GM18867 (cell line): ENCODE data around the gene SLC27A6.

ENCODE experiments used
- ATAC-seq: cut with Tn5 transposase; IDR thresholded peaks from one replicate; pipeline ENCODE4 v1.9.1; 2021; ENCODE audit warnings: mild to moderate bottlenecking, moderate library complexity; ENCODE audit not compliant: unreplicated experiment

Gene SLC27A6

GRCh38 chr5:129063483-129064113 is 98.3 kb downstream of the SLC27A6 start:
- no peak for ATAC-seq

- ATAC-seq: no peak
These were observed 100.4 kb downstream of the SLC27A6 start for GRCh38 chr5:129065721-129066120.

- ATAC-seq: no peak
These were observed 102.5 kb downstream of the SLC27A6 start for GRCh38 chr5:129067745-129068144.

- ATAC-seq: peak; percentile 92
These were observed 104.0 kb downstream of the SLC27A6 start for GRCh38 chr5:129069292-129069691.

GRCh38 chr5:129073111-129073510 is 107.8 kb downstream of the SLC27A6 start:
- no peak for ATAC-seq

GRCh38 chr5:129074903-129075302 is 109.6 kb downstream of the SLC27A6 start:
- ATAC-seq: no peak

- no peak for ATAC-seq
These were observed 112.3 kb downstream of the SLC27A6 start for GRCh38 chr5:129077433-129078075.

- ATAC-seq: no peak
These were observed 113.0 kb downstream of the SLC27A6 start for GRCh38 chr5:129078247-129078646.

- ATAC-seq: no peak
These were observed 113.4 kb downstream of the SLC27A6 start for GRCh38 chr5:129078660-129079059.

- no peak for ATAC-seq
These were observed 114.2 kb downstream of the SLC27A6 start for GRCh38 chr5:129079496-129079895.

GRCh38 chr5:129080766-129081165 is 115.5 kb downstream of the SLC27A6 start:
- ATAC-seq: no peak

- ATAC-seq: no peak
These were observed 117.2 kb downstream of the SLC27A6 start for GRCh38 chr5:129082225-129083136.
